Testis (tissue), 2 donors: ENCODE data around the gene LDLRAD4.

Experiments used
- POLR2A ChIP-seq: fragments of 450-650 bp; IDR thresholded peaks from one replicate; pipeline ENCODE4 v1.6.1; 2017; ENCODE audit warnings: antibody characterized with exemption, mild to moderate bottlenecking, moderate library complexity
- TF ChIP-seq, protein P1 (sequence below), 3 experiments: fragments of 450-650 bp in 2 of 3; fragments of 200-600 bp in 1 of 3; sonication (generic) in 1 of 3; IDR thresholded peaks; one replicate each; pipeline ENCODE4 v1.5.1; 2016 to 2019; ENCODE audit warnings: antibody characterized with exemption in 3 of 3, mild to moderate bottlenecking in 2 of 3, moderate library complexity in 1 of 3

DNA sequence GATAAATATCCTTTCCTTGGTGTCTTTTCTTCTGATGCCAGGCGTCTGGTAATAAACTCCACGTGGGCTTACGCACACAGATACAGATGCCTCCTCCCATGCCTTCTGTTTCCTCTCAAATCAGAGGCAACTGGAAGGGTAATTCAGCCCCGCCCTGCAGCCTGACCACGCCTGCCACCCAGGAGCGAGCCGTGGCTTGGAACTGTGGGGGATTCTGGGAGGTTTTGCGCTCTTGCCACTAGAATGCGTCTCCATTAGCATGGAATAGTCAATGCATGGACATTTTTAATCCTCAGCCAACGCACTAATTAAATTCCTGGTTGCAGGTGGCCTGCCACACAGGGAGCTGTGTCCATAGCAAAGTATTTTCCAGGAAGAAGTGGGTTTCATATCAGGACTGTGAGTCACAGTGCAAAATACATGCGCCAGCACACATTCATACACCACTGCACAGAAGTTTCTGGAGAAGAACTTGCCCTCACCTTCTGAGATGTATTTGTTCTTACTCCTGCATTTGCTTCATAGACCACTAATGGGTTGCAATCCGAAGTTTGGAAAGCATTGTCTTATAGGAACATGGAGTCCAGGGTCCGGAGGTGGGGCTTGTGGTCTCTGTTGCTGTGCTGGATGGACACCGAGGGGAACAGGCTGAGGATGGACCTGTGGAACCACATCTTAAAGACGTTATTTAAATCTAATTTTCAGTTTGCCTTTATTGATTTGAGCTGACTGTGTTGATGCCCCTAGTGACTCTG, 151.4 kb downstream of the LDLRAD4 start:
- TF ChIP-seq POLR2A: no peak
- TF ChIP-seq, protein P1, sequence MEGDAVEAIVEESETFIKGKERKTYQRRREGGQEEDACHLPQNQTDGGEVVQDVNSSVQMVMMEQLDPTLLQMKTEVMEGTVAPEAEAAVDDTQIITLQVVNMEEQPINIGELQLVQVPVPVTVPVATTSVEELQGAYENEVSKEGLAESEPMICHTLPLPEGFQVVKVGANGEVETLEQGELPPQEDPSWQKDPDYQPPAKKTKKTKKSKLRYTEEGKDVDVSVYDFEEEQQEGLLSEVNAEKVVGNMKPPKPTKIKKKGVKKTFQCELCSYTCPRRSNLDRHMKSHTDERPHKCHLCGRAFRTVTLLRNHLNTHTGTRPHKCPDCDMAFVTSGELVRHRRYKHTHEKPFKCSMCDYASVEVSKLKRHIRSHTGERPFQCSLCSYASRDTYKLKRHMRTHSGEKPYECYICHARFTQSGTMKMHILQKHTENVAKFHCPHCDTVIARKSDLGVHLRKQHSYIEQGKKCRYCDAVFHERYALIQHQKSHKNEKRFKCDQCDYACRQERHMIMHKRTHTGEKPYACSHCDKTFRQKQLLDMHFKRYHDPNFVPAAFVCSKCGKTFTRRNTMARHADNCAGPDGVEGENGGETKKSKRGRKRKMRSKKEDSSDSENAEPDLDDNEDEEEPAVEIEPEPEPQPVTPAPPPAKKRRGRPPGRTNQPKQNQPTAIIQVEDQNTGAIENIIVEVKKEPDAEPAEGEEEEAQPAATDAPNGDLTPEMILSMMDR (IDR thresholded peaks at IDR 0.05): no peak
